Central memory CD4-positive, alpha-beta T cell (primary cell): Measurements from ENCODE around the gene DPF3.
"Not testable (repeated sequence)": the region's sequence is repeated elsewhere in the genome, so short reads cannot be mapped to it uniquely, and the experiment has no call there.

ENCODE experiments used
- DNase-seq: peaks from one replicate; pipeline ENCODE4 v3.0.0; 2022

Gene DPF3

DNA sequence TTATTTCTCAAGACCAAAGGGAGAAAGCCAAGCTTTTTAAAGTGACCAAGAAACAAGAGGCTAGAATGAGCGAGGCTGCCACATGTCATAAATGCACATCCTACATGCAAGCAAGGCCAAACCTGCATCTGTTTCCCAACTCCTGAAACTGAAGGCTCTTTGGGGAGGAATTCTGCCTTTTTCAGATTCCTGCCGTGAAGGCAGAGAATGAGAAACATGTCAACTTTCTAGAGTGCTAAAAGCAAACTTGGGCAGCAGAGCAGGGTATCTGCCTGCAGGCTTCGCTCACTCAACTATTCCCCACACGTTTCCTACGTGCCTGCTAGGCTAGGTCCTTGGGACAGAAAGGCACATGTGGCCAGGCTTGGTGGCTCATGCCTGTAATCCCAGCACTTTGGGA, 15.2 kb downstream of the DPF3 start:
- DNase-seq: no peak

GRCh38 chr14:72876710-72877063, 17.2 kb downstream of the DPF3 start:
- no peak for DNase-seq

- DNase-seq: no peak
Observed at GRCh38 chr14:72876005-72876709, 17.7 kb downstream of the DPF3 start.

- DNase-seq: not testable (repeated sequence)
Observed at GRCh38 chr14:72870878-72871277, 23.0 kb downstream of the DPF3 start.

DNA sequence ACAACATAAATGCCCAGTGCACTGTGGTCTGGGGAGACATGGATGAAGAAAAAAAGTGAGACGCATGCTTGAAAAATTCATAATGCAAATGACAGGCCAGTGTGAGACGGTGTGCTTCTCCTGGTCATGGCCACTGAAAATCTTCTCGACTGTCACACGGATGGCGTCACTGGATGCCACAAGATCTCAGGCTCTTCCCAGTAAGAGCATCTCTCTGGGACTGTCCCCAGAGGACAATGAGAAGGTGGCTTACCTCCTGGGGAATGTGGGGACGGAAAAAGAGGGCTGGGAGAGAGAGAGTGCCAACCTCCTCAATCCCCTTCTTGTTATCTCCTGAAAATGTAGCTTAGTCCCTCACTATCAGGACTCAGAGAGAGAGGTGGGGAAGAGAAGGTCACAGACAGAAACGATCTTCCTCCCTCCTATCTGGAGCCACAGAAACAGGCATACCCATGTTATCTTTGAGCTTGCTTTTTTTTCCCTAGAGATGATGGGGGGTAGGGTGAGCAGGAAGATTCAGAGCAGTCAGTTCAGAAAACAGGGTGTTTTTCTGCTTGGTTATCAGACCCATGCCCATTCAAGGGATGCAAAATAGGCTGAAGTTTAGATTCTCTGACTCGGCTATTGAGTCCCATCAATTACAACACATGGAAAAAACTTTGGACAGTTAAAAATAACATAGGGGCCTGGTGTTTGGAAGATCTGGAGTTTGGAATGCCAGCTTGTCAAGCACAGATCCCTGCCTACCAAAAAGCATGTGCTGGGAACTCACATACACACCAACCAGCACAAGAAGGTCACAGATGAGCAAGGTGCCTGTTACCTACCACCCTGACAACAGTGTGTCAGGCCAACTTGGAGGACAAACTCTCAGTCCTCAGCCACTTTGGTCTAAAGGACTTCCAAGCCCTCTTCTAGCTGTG, 24.2 kb downstream of the DPF3 start:
- DNase-seq: no peak

DNA sequence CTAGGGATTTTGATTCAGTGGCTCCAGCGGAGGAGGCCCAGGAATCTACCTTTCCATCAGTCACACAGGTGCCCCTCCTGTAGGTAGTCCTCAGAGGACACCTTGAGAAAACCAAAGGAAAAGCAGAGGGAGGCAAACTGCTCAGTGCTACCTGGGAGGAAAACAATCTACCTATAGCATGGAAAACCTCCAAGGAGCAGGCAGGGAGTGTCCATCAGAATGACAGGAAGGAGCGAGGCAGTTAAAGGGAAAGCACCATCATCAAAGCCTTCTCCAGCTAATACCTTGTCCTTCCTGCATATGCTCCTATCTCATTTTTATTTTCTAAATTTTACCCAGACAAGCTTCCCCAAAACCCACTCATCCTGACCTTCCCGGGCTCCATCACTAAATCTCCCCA, 25.4 kb downstream of the DPF3 start:
- DNase-seq: no peak

GRCh38 chr14:72864712-72865365, 29.1 kb downstream of the DPF3 start:
- DNase-seq: no peak

GRCh38 chr14:72863216-72864006, 30.5 kb downstream of the DPF3 start:
- DNase-seq: no peak

DNA sequence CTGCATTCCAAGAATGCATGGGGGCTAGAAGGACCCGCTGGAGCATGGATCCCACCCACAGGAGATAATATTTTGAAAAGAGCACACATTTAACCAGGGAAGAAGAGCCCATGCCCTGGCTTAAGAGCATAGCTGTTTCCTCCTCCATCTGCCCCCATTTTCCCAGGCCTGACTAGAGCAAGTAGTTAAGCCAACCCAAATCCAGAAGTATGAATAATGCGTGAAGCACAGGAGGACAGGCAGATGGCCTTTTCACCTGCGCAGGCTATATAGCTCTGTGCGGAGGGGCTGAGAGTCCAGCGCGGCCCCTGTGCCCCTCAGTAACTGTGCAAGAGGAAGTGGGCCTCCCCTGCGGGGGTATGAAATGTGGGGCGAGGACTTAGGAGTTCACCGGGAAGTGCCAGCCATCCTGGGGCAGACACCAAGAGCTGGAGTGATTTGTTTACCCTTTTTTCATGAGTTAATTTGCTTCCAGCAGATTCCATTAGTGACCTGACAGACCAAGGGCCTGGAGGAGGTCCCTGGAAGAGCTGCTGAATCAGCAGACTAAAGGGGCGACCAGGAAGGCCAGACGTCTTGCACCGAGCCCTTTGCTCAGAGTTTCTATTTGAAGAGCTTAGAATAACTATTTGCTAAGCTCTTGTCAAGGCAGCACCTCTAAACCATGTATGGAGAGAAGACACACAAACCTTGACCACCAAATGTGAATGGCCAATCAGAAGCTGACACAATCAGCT, 37.2 kb downstream of the DPF3 start:
- DNase-seq: no peak

GRCh38 chr14:72855913-72856312, 38.0 kb downstream of the DPF3 start:
- no peak for DNase-seq

DNA sequence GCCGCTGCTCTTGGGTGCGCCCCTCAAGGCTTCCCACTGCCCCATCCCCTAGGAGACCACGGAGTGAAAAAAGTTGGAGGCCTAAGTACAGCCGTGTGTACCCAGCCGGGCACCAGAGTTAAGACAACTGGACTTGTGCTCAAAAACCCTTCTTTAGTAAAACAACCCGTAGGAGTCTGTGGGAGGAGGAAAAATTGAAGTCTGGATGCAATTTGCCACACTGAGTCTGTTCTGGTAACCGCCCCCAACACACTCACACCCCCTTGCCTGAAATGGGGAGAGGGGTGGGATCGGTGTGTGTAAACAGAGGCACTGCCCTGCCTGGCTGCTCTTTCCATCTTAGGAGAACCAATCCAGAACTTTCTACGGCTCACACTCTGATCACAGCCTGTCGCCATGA, 41.7 kb downstream of the DPF3 start:
- DNase-seq: no peak

GRCh38 chr14:72851635-72852034, 42.3 kb downstream of the DPF3 start:
- DNase-seq: no peak

- no peak for DNase-seq
Observed at GRCh38 chr14:72850360-72850759, 43.5 kb downstream of the DPF3 start.

GRCh38 chr14:72849222-72849621, 44.7 kb downstream of the DPF3 start:
- no peak for DNase-seq

- DNase-seq: no peak
Observed at GRCh38 chr14:72847721-72848120, 46.2 kb downstream of the DPF3 start.

- no peak for DNase-seq
Observed at GRCh38 chr14:72845683-72846082, 48.2 kb downstream of the DPF3 start.

GRCh38 chr14:72845196-72845595, 48.7 kb downstream of the DPF3 start:
- no peak for DNase-seq

GRCh38 chr14:72844524-72844923, 49.4 kb downstream of the DPF3 start:
- no peak for DNase-seq

GRCh38 chr14:72839753-72840607, 53.9 kb downstream of the DPF3 start:
- no peak for DNase-seq

GRCh38 chr14:72839351-72839750, 54.5 kb downstream of the DPF3 start:
- no peak for DNase-seq

- DNase-seq: no peak
Observed at GRCh38 chr14:72836085-72836484, 57.8 kb downstream of the DPF3 start.
